ENCODE results near the gene UBASH3A. TPM values are rescaled to one million over a fixed set of nuclear protein-coding genes. Genes with fewer than 3 reads are reported as not detected.

The UBASH3A gene
- polyA plus RNA-seq, 1 of the 3 experiments (the other 2 are of a cell fraction) = not detected

DNA sequence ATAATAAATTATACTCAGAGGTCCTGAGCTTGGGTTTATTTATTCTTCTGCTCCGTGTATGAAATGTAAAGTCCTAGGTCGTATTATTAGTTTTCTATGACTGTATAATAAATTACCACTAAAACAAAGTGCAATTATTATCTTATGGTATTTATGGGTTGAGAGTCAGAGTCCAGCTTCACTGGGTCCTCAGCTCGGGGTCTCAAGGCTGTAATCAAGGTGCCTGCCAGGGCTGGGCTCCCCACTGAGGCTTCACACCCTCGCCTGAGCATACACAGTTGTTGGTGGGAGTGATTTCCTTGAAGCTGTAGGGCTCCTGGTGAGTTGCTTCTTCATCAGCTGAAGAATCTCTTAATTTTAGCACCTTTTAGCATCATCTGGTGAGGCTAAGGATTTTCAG, 15.2 kb downstream of the UBASH3A start (continued):
- no peak for TF ChIP-seq NFIC (IDR thresholded peaks at IDR 0.05; ENCODE audit: borderline replicate concordance)

DNA sequence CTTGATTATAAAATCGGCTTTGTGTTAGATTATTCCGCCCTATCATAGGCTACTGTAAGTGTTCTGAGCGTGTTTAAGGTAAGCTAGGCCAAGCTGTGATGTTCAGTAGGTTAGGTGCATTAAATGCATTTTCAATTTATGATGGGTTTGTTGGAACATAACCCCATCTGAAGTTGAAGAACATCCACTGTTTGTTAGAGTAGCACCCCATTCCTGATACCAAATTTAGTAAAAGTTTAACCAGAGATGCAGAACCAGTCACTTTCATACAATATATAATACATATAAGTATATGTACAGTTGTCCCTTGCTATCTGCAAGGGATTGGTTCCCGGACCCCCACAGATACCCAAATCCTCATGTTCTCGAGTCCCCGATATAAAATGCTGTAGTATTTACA, 16.1 kb downstream of the UBASH3A start:
- H2AFZ ChIP-seq (ENCODE audit: low read depth) = no peak overlapping the region
- ChIA-PET POLR2A (no interaction called here), CTCF (no interaction called here)
- no peak overlapping the region for H3K9ac ChIP-seq
- H3K27me3 ChIP-seq (ENCODE audit: insufficient read depth) = no peaks in the 10 kb centered on the region
- no peaks in the 10 kb centered on the region for H3K36me3 ChIP-seq (replicated peaks in 1 of 2; ENCODE audit: control insufficient read depth in 1 of 2, insufficient read depth in 2 of 2, low read length in 1 of 2)
- H3K27ac ChIP-seq (ENCODE audit: low read depth in 2 of 2, low read length in 1 of 2) = no peak overlapping the region
- DNase-seq = no peak
- H3K4me2 ChIP-seq = no peak overlapping the region
- peaks cover 0 to 6% of the 10 kb centered on the region in 2 experiments; a peak in 2 of 4 replicates for H3K4me1 ChIP-seq (ENCODE audit: control insufficient read depth in 1 of 2, insufficient read depth in 2 of 2, low read depth in 1 of 2, low read length in 1 of 2)
- H3K4me3 ChIP-seq (ENCODE audit: low read depth in 2 of 2, low read length in 1 of 2) = no peak overlapping the region
- no peak for TF ChIP-seq RCOR1 (IDR thresholded peaks at IDR 0.05; ENCODE audit: low read length)
- no peak for TF ChIP-seq POLR2AphosphoS5 (IDR thresholded peaks at IDR 0.05; ENCODE audit: low read depth, low read length)
- TF ChIP-seq RXRA (IDR thresholded peaks at IDR 0.05; ENCODE audit: borderline replicate concordance, low read depth) = no peak
- TF ChIP-seq EZH2phosphoT487 (IDR thresholded peaks at IDR 0.05; ENCODE audit: borderline replicate concordance, low read depth) = no peak
- no peak for TF ChIP-seq RAD21 (IDR thresholded peaks at IDR 0.05; ENCODE audit: low read length)
- TF ChIP-seq TAF1 (IDR thresholded peaks at IDR 0.05; ENCODE audit: borderline replicate concordance, low read depth, low read length) = no peak
- no peaks in the 10 kb centered on the region for H3K9me3 ChIP-seq
- no peaks in the 10 kb centered on the region for H3F3A ChIP-seq (replicated peaks; ENCODE audit: insufficient read depth)
- H3K9me2 ChIP-seq = no peaks in the 10 kb centered on the region
- WGBS (ENCODE audit: low lambda C conversion rate) = 13% methylated on average over 6 of the region's 6 CpGs
- H3K79me2 ChIP-seq (ENCODE audit: insufficient read depth) = no peaks in the 10 kb centered on the region
- no peaks in the 10 kb centered on the region for H4K20me1 ChIP-seq (ENCODE audit: insufficient read depth)

DNA sequence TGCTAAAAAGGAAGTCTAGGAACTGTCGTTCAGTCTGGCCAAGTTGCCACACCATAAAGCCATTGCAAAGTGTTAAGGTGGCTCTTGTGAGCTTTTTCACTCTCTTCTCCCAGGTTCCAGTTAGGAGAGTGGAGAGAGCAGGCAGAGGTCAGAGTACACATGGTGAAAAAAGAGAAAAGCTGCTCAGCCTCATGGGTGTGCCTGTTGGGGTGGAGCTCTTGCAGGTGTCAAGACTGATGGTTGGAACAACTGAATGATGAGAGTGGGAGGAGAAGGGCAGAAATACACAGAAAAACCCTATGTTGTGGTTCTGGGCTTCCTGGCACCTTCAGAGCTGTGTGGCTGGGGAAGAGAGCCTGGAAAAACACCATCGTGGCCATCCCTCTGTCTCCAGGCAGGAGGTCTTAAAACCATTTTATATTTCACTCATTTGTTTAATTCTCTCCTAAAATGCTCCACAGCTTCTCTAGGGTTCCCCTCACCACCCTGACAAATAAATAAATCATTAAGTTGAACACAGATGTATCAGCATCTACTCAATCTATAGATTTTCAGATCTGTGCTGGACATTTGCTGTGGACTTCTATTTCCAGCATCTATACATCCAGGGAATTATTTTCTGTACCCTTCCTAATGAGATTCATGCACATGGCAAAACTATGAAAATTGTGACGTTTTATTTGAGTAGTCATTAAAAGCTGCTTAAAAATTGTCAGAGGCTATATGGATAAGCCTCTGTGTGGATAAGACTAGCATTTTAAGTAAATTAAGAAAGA, 17.5 kb downstream of the UBASH3A start:
- TF ChIP-seq TAF1 (IDR thresholded peaks at IDR 0.05; ENCODE audit: borderline replicate concordance, low read depth, low read length) = no peak
- TF ChIP-seq, protein P1, sequence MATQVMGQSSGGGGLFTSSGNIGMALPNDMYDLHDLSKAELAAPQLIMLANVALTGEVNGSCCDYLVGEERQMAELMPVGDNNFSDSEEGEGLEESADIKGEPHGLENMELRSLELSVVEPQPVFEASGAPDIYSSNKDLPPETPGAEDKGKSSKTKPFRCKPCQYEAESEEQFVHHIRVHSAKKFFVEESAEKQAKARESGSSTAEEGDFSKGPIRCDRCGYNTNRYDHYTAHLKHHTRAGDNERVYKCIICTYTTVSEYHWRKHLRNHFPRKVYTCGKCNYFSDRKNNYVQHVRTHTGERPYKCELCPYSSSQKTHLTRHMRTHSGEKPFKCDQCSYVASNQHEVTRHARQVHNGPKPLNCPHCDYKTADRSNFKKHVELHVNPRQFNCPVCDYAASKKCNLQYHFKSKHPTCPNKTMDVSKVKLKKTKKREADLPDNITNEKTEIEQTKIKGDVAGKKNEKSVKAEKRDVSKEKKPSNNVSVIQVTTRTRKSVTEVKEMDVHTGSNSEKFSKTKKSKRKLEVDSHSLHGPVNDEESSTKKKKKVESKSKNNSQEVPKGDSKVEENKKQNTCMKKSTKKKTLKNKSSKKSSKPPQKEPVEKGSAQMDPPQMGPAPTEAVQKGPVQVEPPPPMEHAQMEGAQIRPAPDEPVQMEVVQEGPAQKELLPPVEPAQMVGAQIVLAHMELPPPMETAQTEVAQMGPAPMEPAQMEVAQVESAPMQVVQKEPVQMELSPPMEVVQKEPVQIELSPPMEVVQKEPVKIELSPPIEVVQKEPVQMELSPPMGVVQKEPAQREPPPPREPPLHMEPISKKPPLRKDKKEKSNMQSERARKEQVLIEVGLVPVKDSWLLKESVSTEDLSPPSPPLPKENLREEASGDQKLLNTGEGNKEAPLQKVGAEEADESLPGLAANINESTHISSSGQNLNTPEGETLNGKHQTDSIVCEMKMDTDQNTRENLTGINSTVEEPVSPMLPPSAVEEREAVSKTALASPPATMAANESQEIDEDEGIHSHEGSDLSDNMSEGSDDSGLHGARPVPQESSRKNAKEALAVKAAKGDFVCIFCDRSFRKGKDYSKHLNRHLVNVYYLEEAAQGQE (IDR thresholded peaks at IDR 0.05; ENCODE audit: low read depth, low read length) = no peak
- no peak for TF ChIP-seq SIN3A (IDR thresholded peaks at IDR 0.05; ENCODE audit: borderline replicate concordance, low read depth, low read length)
- TF ChIP-seq MEF2A (IDR thresholded peaks at IDR 0.05; ENCODE audit: borderline replicate concordance, low read depth) = no peak
- TF ChIP-seq FOXJ3 (CRISPR knock-in tag; IDR thresholded peaks at IDR 0.05) = no peak
- TF ChIP-seq, protein P2, sequence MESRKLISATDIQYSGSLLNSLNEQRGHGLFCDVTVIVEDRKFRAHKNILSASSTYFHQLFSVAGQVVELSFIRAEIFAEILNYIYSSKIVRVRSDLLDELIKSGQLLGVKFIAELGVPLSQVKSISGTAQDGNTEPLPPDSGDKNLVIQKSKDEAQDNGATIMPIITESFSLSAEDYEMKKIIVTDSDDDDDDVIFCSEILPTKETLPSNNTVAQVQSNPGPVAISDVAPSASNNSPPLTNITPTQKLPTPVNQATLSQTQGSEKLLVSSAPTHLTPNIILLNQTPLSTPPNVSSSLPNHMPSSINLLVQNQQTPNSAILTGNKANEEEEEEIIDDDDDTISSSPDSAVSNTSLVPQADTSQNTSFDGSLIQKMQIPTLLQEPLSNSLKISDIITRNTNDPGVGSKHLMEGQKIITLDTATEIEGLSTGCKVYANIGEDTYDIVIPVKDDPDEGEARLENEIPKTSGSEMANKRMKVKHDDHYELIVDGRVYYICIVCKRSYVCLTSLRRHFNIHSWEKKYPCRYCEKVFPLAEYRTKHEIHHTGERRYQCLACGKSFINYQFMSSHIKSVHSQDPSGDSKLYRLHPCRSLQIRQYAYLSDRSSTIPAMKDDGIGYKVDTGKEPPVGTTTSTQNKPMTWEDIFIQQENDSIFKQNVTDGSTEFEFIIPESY (IDR thresholded peaks at IDR 0.05; ENCODE audit: borderline replicate concordance, low read depth) = no peak
- TF ChIP-seq FOSL2 (IDR thresholded peaks at IDR 0.05; ENCODE audit: borderline replicate concordance, low read depth) = no peak
- TF ChIP-seq POLR2AphosphoS5 (IDR thresholded peaks at IDR 0.05; ENCODE audit: low read depth, low read length) = no peak
- no peak for TF ChIP-seq RCOR1 (IDR thresholded peaks at IDR 0.05; ENCODE audit: low read length)
- TF ChIP-seq GABPA (IDR thresholded peaks at IDR 0.05; ENCODE audit: low read depth) = no peak
- no peak for TF ChIP-seq EZH2phosphoT487 (IDR thresholded peaks at IDR 0.05; ENCODE audit: borderline replicate concordance, low read depth)
- no peak for TF ChIP-seq NRF1 (IDR thresholded peaks at IDR 0.05; ENCODE audit: low read depth, low read length)
- TF ChIP-seq, protein P3, sequence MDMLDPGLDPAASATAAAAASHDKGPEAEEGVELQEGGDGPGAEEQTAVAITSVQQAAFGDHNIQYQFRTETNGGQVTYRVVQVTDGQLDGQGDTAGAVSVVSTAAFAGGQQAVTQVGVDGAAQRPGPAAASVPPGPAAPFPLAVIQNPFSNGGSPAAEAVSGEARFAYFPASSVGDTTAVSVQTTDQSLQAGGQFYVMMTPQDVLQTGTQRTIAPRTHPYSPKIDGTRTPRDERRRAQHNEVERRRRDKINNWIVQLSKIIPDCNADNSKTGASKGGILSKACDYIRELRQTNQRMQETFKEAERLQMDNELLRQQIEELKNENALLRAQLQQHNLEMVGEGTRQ (IDR thresholded peaks at IDR 0.05; ENCODE audit: borderline replicate concordance, low read depth, low read length) = no peak
- TF ChIP-seq RFX5 (IDR thresholded peaks at IDR 0.05; ENCODE audit: low read length) = no peak
- no peak for TF ChIP-seq RAD21 (IDR thresholded peaks at IDR 0.05; ENCODE audit: low read length)
- no peak for DNase-seq
- H2AFZ ChIP-seq (ENCODE audit: low read depth) = no peak overlapping the region
- 18% methylated on average over 3 of the region's 3 CpGs for WGBS (ENCODE audit: low lambda C conversion rate)
- no peaks in the 10 kb centered on the region for H3F3A ChIP-seq (replicated peaks; ENCODE audit: insufficient read depth)
- CTCF ChIA-PET = interaction anchor here (0.6 to 1.7 kb wide), 4 partner anchors 9 to 275 kb away, joined by 3 to 4 read pairs (median 4); no protein-coding TSS in a partner anchor
- H3K9ac ChIP-seq = no peak overlapping the region
- H3K27me3 ChIP-seq (ENCODE audit: insufficient read depth) = no peaks in the 10 kb centered on the region
- no peak overlapping the region for H3K4me2 ChIP-seq
- POLR2A ChIA-PET = no interaction called here
- H3K4me1 ChIP-seq (ENCODE audit: control insufficient read depth in 1 of 2, insufficient read depth in 2 of 2, low read depth in 1 of 2, low read length in 1 of 2) = peaks cover 0 to 6% of the 10 kb centered on the region in 2 experiments; a peak in 2 of 4 replicates
- no peaks in the 10 kb centered on the region for H3K9me2 ChIP-seq
- H3K27ac ChIP-seq (ENCODE audit: low read depth in 2 of 2, low read length in 1 of 2) = no peak overlapping the region
- H4K20me1 ChIP-seq (ENCODE audit: insufficient read depth) = no peaks in the 10 kb centered on the region
- H3K4me3 ChIP-seq (ENCODE audit: low read depth in 2 of 2, low read length in 1 of 2) = no peak overlapping the region
- no peaks in the 10 kb centered on the region for H3K36me3 ChIP-seq (replicated peaks in 1 of 2; ENCODE audit: control insufficient read depth in 1 of 2, insufficient read depth in 2 of 2, low read length in 1 of 2)
- no peaks in the 10 kb centered on the region for H3K9me3 ChIP-seq
- H3K79me2 ChIP-seq (ENCODE audit: insufficient read depth) = no peaks in the 10 kb centered on the region
